ENCODE results near the gene PIK3AP1. TPM values are rescaled to one million over a fixed set of nuclear protein-coding genes. Genes with fewer than 3 reads are reported as not detected.

PIK3AP1 gene
- total and polyA plus RNA-seq, 2 of the 4 experiments (the other 2 are of a cell fraction), result under 0.01 to 0.14 TPM

GRCh38 chr10:96663797-96664196 lies 56.5 kb downstream of the PIK3AP1 start:
- no peak overlapping the region for H3K9ac ChIP-seq (ENCODE audit: low read depth, low read length)
- no peak overlapping the region for H3K56ac ChIP-seq (ENCODE audit: extremely low read depth, insufficient read depth, low read length)
- POLR2A ChIA-PET (ENCODE audit: unreplicated experiment), result no interaction called here
- no peaks in the 10 kb centered on the region for H3K36me3 ChIP-seq (ENCODE audit: control insufficient read depth, insufficient read depth, low read length)
- H2AFZ ChIP-seq (replicated peaks; ENCODE audit: low read length, poor library complexity), result no peak overlapping the region
- H4K5ac ChIP-seq (ENCODE audit: low read depth, low read length), result no peak overlapping the region
- ATAC-seq (ENCODE audit: low read depth) (no peak), DNase-seq (no peak)
- no peak overlapping the region for H3K27ac ChIP-seq (ENCODE audit: insufficient read depth, low read length)
- TF ChIP-seq USF2 (IDR thresholded peaks at IDR 0.05; ENCODE audit: low read depth, low read length) (no peak), MAFK (IDR thresholded peaks at IDR 0.05; ENCODE audit: low read depth, low read length) (no peak), SMC3 (IDR thresholded peaks at IDR 0.05; ENCODE audit: low read depth, low read length) (no peak), MAZ (IDR thresholded peaks at IDR 0.05; ENCODE audit: borderline replicate concordance, low read depth, low read length) (no peak), FOS (IDR thresholded peaks at IDR 0.05; ENCODE audit: low read depth, low read length) (no peak), NFE2L2 (IDR thresholded peaks at IDR 0.05; ENCODE audit: low read depth, low read length) (no peak), RFX5 (IDR thresholded peaks at IDR 0.05; ENCODE audit: low read depth, low read length) (no peak), CTCF (conservative IDR thresholded peaks at IDR 0.05; ENCODE audit: low read depth, low read length) (no peak), BHLHE40 (IDR thresholded peaks at IDR 0.05; ENCODE audit: low read depth, low read length) (no peak), ELK1 (IDR thresholded peaks at IDR 0.05; ENCODE audit: borderline replicate concordance, low read depth, low read length) (no peak), RAD21 (IDR thresholded peaks at IDR 0.05; ENCODE audit: low read length) (no peak), CEBPB (IDR thresholded peaks at IDR 0.05; ENCODE audit: low read depth, low read length) (no peak), MXI1 (IDR thresholded peaks at IDR 0.05; ENCODE audit: borderline replicate concordance, low read depth, low read length) (no peak), POLR2A (IDR thresholded peaks at IDR 0.05; ENCODE audit: low read depth, low read length) (no peak), RCOR1 (IDR thresholded peaks at IDR 0.05; ENCODE audit: insufficient replicate concordance, low read length) (no peak), CHD1 (IDR thresholded peaks at IDR 0.05; ENCODE audit: low read depth, low read length) (no peak)
- no peak overlapping the region for H3K14ac ChIP-seq (replicated peaks; ENCODE audit: low read depth, low read length)
- H2AK5ac ChIP-seq (ENCODE audit: low read depth, low read length), result no peak overlapping the region
- H3K18ac ChIP-seq (ENCODE audit: low read depth, low read length), result no peak overlapping the region
- H3K9me3 ChIP-seq (ENCODE audit: control insufficient read depth, insufficient read depth, low read length), result no peaks in the 10 kb centered on the region
- H2BK120ac ChIP-seq (ENCODE audit: low read depth, low read length), result no peak overlapping the region
- H3K23ac ChIP-seq (ENCODE audit: low read depth, low read length), result no peak overlapping the region
- H2BK15ac ChIP-seq (ENCODE audit: low read depth, low read length), result no peak overlapping the region
- in situ Hi-C loops (cut with MboI; ENCODE audit: low sequenced_read_pairs) (no loop called here), intact Hi-C loops (cut with micrococcal nuclease) (no loop called here), dilution Hi-C loops (cut with HindIII; ENCODE audit: low sequenced_read_pairs, unreplicated experiment) (no loop called here)
- H3K9me1 ChIP-seq (ENCODE audit: insufficient read depth, low read length), result peaks cover 5% of the 10 kb centered on the region
- no peak overlapping the region for H2AK9ac ChIP-seq (replicated peaks; ENCODE audit: low read depth, low read length, poor library complexity)
- H3K4ac ChIP-seq (ENCODE audit: low read depth, low read length), result no peak overlapping the region
- H4K91ac ChIP-seq (ENCODE audit: insufficient read depth, low read depth, low read length), result no peak overlapping the region
- H2BK20ac ChIP-seq (ENCODE audit: low read depth, low read length), result no peak overlapping the region
- H2BK5ac ChIP-seq (ENCODE audit: low read depth, low read length, poor library complexity, severe bottlenecking), result no peak overlapping the region
- H3K4me3 ChIP-seq (ENCODE audit: insufficient read depth, low read depth, low read length), result no peak overlapping the region
- H3K27me3 ChIP-seq (ENCODE audit: control insufficient read depth, insufficient read depth, low read length), result no peaks in the 10 kb centered on the region; the same call in 1 of the 2 replicates
- H3K4me1 ChIP-seq (ENCODE audit: control insufficient read depth, insufficient read depth, low read length), result peaks cover 8% of the 10 kb centered on the region
- no peak overlapping the region for H4K8ac ChIP-seq (ENCODE audit: low read depth in 2 of 2, low read length in 2 of 2)
- CTCF ChIA-PET, result interaction anchor here (1.0 kb wide), 1 partner anchor 23 kb away, joined by 3 read pairs; no protein-coding TSS in a partner anchor
- no TSS peak for BruUV-seq (replicated peaks)
- no peak overlapping the region for H3K4me2 ChIP-seq (ENCODE audit: low read depth, low read length)
- H3K79me1 ChIP-seq (ENCODE audit: low read depth in 1 of 2, low read length in 2 of 2), result no peaks in the 10 kb centered on the region
- H4K20me1 ChIP-seq (ENCODE audit: insufficient read depth, low read length), result no peaks in the 10 kb centered on the region
